Measurements from ENCODE around the gene CRACR2A.

- TF ChIP-seq POLR2A (IDR thresholded peaks at IDR 0.05) (no peak), CTCF (IDR thresholded peaks at IDR 0.05) (no peak), POLR2AphosphoS5 (IDR thresholded peaks at IDR 0.05) (no peak)
Measured at GRCh38 chr12:3712209-3712992, 40.5 kb downstream of the CRACR2A start.
